HG03066 (cell line): ENCODE results near the gene ZBTB7B.

Experiments
- ATAC-seq: cut with Tn5 transposase; IDR thresholded peaks from one replicate; pipeline ENCODE4 v1.9.1; 2021; ENCODE audit warnings: low read depth; ENCODE audit not compliant: unreplicated experiment

Gene ZBTB7B

GRCh38 chr1:155034318-155035208 is 32.0 kb downstream of the ZBTB7B start:
- no peak for ATAC-seq

DNA sequence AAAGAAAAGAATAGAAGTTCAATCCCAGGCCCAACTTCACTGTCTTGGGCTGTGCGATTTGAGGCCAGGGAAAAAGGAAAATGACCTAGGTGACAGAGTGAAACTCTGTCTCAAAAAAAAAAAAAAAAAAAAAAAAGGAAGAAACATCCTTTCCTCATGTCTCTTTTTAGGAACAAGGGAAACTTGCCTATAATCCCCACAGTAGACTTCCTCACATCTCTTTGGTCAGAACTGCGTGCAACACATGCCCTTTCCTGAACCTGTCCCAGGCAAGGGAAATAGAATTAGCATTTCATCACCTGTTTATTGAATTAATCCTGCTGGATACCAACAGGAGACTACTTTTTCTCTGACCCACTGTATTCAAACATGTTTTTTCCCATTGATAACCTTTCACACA is 33.3 kb downstream of the ZBTB7B start:
- ATAC-seq: no peak

DNA sequence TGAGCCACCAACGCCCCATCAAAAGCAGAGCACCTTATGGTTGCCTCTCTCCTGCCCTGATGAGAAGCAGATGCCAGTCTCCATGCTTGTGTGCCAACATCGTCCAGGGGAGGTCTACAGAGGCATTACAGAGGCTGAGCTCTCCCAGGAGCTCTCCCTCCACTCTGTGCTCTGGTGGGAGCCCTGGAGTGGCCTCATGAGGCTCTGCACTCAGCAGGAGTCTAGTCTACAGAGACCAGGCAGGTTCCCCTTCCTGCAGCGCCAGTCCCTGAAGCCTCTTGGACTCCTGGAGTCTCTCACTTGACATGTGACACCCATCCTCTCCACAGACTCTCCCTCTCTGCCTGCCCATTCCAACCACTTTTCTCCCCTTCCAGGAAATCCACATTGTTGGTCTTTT is 34.4 kb downstream of the ZBTB7B start:
- ATAC-seq: no peak

GRCh38 chr1:155037851-155038441 is 35.3 kb downstream of the ZBTB7B start:
- no peak for ATAC-seq

DNA sequence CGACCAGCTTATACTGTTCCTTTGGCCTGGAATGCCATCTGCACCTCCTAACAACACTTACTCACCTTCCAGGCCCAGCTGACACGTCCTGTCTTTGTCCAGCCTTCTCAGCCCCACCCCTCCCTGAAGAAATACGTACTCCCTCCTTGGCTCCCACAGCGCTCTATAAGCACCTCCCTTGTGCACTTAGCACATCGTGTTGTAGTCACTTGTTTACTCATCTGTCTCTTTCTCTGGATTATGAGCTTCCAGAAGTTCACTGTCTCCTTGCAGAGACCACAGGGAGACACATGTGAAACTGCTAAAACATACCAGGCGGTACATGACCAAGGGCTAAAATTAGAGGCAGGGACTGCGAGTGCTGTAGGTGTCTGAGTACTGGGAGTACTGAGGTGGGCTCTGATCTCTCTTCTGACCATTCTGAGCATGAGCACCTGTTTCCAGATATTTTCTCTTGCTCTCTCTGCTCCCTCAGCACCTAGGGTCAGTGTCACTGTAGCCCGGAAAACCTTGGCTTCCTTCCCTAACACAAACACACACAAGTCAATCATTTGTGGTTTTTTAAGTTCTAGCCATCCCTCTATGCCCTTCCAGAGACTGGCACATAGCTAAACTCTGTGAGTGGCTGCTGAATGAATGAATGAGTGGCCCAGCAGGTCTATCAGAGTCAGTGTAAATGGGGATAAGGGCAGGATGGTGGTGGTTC is 36.2 kb downstream of the ZBTB7B start:
- ATAC-seq: no peak

GRCh38 chr1:155039308-155039669 is 36.7 kb downstream of the ZBTB7B start:
- no peak for ATAC-seq

DNA sequence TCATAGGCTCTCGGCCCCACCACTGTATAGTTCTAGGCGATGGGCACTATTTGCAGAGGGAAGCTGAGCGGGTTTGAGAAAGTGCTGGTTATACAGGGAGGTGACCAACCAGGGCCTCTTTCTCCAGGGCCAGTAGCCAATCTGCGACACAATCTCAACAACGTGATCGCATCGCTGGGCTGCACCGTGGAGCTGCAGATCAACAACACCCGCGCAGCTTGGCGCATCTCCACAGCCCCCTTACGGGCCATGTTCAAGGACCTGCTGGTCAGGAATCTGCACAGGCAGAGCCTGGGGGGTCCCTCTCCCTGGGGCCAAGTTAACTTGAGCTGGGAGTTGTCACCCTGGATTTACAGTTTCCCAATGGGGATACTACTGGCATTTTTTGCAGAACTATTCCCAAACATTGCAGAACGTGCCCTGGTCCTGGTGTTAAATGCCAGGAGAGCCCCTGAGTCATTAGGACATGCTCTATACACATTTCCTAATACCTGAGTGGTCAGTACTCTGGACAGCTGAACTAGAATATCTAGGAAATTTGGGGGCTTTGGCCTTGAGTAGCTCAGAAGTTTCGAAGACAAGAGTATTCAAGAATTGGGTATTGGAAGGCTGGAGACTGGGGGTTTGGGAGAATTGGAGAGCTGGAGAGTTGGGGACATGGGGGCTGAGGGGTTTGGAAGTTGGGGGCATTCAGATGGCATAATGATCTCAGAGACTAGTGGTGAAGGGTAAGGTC is 37.9 kb downstream of the ZBTB7B start:
- ATAC-seq: no peak

DNA sequence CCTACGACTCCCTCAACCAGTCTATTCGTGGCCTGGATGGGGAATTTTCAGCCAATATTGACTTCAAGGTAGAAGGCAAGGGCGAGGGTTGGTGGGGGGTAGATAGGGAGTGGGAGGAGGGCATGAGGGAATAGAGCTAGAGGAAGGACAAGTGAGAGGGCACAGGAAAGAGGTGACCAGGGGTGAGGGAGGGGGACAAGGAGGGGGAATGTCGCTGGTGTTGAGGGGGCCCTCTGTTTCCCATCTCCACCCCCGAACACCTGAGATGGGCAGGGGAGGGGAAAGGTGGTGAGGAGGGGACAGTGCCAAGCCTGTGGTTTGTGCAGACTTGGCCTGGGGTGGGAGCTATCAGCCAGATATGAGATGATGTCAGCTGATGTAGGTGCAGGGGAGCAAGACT is 40.2 kb downstream of the ZBTB7B start:
- ATAC-seq: no peak

- no peak for ATAC-seq
Observed at GRCh38 chr1:155043301-155043702, 40.7 kb downstream of the ZBTB7B start.

DNA sequence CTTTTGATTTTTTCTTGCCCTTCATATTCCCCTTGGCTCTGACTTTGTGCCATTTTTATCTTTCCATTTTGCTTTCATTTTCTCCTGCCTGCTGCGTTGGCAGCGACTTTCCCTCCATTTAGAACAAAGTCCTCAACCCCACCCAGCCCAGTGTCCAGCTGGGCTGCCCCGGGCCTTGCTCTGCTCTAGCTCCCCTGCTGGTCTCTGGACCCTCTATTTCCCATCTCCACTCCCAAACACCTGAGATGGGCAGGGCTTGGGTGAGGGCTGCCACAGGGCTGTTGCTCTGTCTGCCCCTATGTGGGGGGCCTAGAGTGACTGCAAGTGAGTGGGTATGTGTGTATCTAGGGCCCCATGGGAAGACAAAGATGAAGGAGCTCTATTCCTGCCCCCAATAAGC is 41.2 kb downstream of the ZBTB7B start:
- no peak for ATAC-seq

DNA sequence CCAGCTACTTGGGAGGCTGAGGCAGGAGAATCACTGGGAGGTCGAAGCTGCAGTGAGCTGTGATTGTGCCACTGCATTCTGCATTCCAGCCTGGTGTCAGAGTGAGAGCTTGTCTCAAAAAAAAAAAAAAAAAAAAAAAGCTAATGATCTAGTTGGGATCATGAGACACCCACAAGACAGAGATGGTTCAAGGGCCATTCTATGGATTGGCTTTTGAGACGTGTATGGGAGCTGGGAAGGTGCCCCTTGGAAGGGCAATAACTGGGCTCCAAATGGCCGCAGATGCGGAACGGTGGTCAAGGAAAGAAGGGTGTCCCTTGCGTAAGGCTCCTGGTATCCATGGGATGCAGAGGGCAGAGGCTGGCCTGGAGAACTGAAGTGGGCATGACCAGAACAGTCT is 41.8 kb downstream of the ZBTB7B start:
- no peak for ATAC-seq

GRCh38 chr1:155044812-155045657 is 42.4 kb downstream of the ZBTB7B start:
- ATAC-seq: no peak

GRCh38 chr1:155048449-155049334 is 46.1 kb downstream of the ZBTB7B start:
- no peak for ATAC-seq

GRCh38 chr1:155049651-155050559 is 47.3 kb downstream of the ZBTB7B start:
- no peak for ATAC-seq

DNA sequence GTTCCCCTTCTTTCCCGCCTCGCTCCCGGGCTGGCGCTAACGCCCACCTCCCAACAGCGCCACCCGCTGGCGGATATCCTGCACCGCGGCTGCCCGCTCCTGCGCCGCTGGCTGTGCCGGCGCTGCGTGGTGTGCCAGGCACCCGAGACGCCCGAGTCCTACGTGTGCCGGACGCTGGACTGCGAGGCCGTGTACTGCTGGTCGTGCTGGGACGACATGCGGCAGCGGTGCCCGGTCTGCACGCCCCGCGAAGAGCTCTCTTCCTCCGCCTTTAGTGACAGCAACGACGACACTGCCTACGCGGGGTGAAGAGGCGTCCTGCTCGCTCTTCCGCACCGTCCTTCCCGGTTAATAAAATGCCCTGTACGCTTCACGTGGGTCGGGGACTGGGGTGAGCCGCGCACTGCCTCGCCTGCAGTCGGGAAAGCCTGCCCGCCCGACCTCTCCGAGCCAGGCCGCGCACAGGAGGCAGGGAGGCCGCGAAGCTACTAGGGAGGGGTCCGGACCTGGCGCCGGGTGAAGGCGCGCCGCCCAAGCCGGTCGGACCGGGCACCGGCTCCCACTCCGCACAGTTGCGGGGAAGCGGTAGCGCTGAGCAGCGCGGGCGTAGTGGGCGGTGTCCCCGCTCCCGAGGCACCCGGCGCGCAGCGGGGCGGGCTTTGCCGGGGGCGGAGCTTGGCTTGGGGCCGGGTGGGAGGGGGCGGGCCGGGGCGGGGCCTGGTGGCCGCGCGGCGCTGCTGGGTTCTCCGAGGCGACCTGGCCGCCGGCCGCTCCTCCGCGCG is 48.1 kb downstream of the ZBTB7B start, which contains the start of gene ADAM15:
ADAM15 (plus strand) TSS at position 757 of the 782 bp plus-strand sequence. CDS start 71 bp downstream, outside the sequence.
- peak; percentile 53 for ATAC-seq

DNA sequence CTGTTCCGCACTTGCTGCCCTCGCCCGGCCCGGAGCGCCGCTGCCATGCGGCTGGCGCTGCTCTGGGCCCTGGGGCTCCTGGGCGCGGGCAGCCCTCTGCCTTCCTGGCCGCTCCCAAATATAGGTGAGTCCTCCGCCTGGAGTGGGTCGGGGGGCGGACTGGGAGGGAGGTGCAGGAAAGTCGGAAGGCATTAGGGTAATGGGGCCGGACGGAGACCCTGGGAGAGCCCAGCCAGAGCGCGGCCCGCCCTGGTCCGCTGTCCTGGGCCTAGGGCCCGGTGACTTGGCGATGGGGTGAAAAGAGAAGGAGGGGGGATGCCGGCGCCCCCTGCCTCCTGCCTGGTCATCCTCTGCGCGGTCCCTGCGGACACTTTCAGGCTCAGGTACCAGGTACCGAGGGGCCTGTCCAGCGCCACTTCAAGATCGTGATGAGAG is 48.8 kb downstream of the ZBTB7B start:
- no peak for ATAC-seq

GRCh38 chr1:155051777-155052398 is 49.3 kb downstream of the ZBTB7B start:
- ATAC-seq: no peak
